Measurements from ENCODE around the gene AFP.

Gene AFP

GRCh38 chr4:73431813-73432168 lies 4.2 kb upstream of the AFP start:
- TF ChIP-seq CTCF (conservative IDR thresholded peaks at IDR 0.05; ENCODE audit: low read length), result no peak
- no peak for DNase-seq (ENCODE audit: low read depth)
- no peak overlapping the region for H3K4me3 ChIP-seq (ENCODE audit: low read length)

GRCh38 chr4:73432169-73433000 lies 3.6 kb upstream of the AFP start:
- TF ChIP-seq CTCF (conservative IDR thresholded peaks at IDR 0.05; ENCODE audit: low read length), result no peak
- DNase-seq (ENCODE audit: low read depth), result no peak
- no peak overlapping the region for H3K4me3 ChIP-seq (ENCODE audit: low read length)

- no peak for TF ChIP-seq CTCF (conservative IDR thresholded peaks at IDR 0.05; ENCODE audit: low read length)
- no peak overlapping the region for H3K4me3 ChIP-seq (ENCODE audit: low read length)
- no peak for DNase-seq (ENCODE audit: low read depth)
Measured at GRCh38 chr4:73433140-73433539, 2.9 kb upstream of the AFP start.

- no peak for DNase-seq (ENCODE audit: low read depth)
Measured at GRCh38 chr4:73434311-73434710, 1.7 kb upstream of the AFP start.

GRCh38 chr4:73436674-73437557 lies 895 bp downstream of the AFP start:
- no peak overlapping the region for H3K4me3 ChIP-seq (ENCODE audit: low read length)
- no peak for DNase-seq (ENCODE audit: low read depth)
- TF ChIP-seq CTCF (conservative IDR thresholded peaks at IDR 0.05; ENCODE audit: low read length), result no peak

More at GRCh38 chr4:73434311-73434710, 1.7 kb upstream of the AFP start:
- TF ChIP-seq CTCF (conservative IDR thresholded peaks at IDR 0.05; ENCODE audit: low read length), result peak; percentile 71
- H3K4me3 ChIP-seq (ENCODE audit: low read length), result no peak overlapping the region

GRCh38 chr4:73437558-73437956 lies 1.5 kb downstream of the AFP start:
- H3K4me3 ChIP-seq (ENCODE audit: low read length), result no peak overlapping the region
- DNase-seq (ENCODE audit: low read depth), result no peak
- TF ChIP-seq CTCF (conservative IDR thresholded peaks at IDR 0.05; ENCODE audit: low read length), result no peak

All from AG10803 (cell line).